Panc1 (cell line): ENCODE data around the gene MICALL2. TPM values are rescaled to one million over a fixed set of nuclear protein-coding genes. Genes with fewer than 3 reads are reported as not detected.

Source experiments
- ATAC-seq: fragments of 200-7000 bp; cut with Tn5 transposase; 2 replicates; pipeline ENCODE4 v1.9.1; 2020; ENCODE audit warnings: mild to moderate bottlenecking, moderate library complexity
- BruUV-seq: library from RNA; stranded (reverse); fragments of 400-500 nt; replicated peaks from 2 replicates; lab custom pipeline; 2021; lab: Mats Ljungman, UMichigan
- CTCF ChIA-PET: fragments of 300-600 bp; sonication (Branson Sonifier 250); formaldehyde crosslinking; loops from one replicate; lab custom pipeline; 2022; ENCODE audit warnings: antibody characterized with exemption; lab: Charles Lee
- POLR2A ChIA-PET: fragments of 300-600 bp; sonication (Branson Sonifier 250); formaldehyde crosslinking; loops from one replicate; lab custom pipeline; 2022; ENCODE audit warnings: antibody characterized with exemption; lab: Charles Lee
- DNase-seq: peaks from one replicate; pipeline ENCODE4 v3.0.0-alpha.2; 2010; ENCODE audit warnings: low read depth, low spot score
- H3K27ac ChIP-seq: 2 replicates; pipeline ENCODE4 v1.5.1; 2011; ENCODE audit warnings: mild to moderate bottlenecking, low read length, inconsistent platforms
- H3K27me3 ChIP-seq: fragments of 200-500 bp; sonication (Bioruptor generic); 2 replicates; pipeline ENCODE4 v1.6.0; 2014; ENCODE audit warnings: low read length, inconsistent platforms; ENCODE audit not compliant: control insufficient read depth, insufficient read depth
- H3K36me3 ChIP-seq: fragments of 200-500 bp; sonication (Bioruptor generic); 2 replicates; pipeline ENCODE4 v1.5.1; 2014; ENCODE audit warnings: inconsistent platforms, mild to moderate bottlenecking, low read length, moderate library complexity; ENCODE audit not compliant: control insufficient read depth, insufficient read depth
- H3K4me1 ChIP-seq: 2 replicates; pipeline ENCODE4 v1.5.1; 2011; ENCODE audit warnings: inconsistent platforms, mild to moderate bottlenecking, low read length, moderate library complexity; ENCODE audit not compliant: control insufficient read depth, insufficient read depth
- H3K4me3 ChIP-seq, 2 experiments: 2 replicates each; pipeline ENCODE4 v1.5.1; 2011 to 2012; ENCODE audit warnings: low read depth in 2 of 2, low read length in 2 of 2, mild to moderate bottlenecking in 2 of 2, inconsistent platforms in 1 of 2, moderate library complexity in 1 of 2
- H3K9me3 ChIP-seq: fragments of 200-500 bp; sonication (Bioruptor generic); 2 replicates; pipeline ENCODE4 v1.5.1; 2014; ENCODE audit warnings: low read depth, mild to moderate bottlenecking, inconsistent platforms, low read length, moderate library complexity; ENCODE audit not compliant: control insufficient read depth, insufficient read depth
- POLR2AphosphoS5 ChIP-seq: IDR thresholded peaks from 2 replicates; pipeline ENCODE4 v1.6.1; 2012; ENCODE audit warnings: mild to moderate bottlenecking, low read depth, low read length, moderate library complexity
- SIN3A ChIP-seq: IDR thresholded peaks from 2 replicates; pipeline ENCODE4 v1.6.1; 2012; ENCODE audit warnings: low read depth, mild to moderate bottlenecking, low read length, moderate library complexity, borderline replicate concordance; ENCODE audit not compliant: insufficient read depth
- TCF7L2 ChIP-seq: IDR thresholded peaks from 2 replicates; pipeline ENCODE4 v1.6.1; 2011; ENCODE audit warnings: mild to moderate bottlenecking, low read depth, low read length, inconsistent platforms
- in situ Hi-C: cut with HindIII; loops from 2 replicates; pipeline ENCODE4 v1.10.0; 2016; ENCODE audit warnings: low sequenced_read_pairs, low pct_unique_long_range_greater_than_20kb
- intact Hi-C: fragments of 100-400 bp; cut with micrococcal nuclease; formaldehyde crosslinking; loops from one replicate; pipeline ENCODE4 v1.10.0; 2022; ENCODE audit not compliant: unreplicated experiment
- total RNA-seq: library from RNA; stranded (reverse); gene quantifications from one replicate; pipeline ENCODE4 v1.2.1, GENCODE V29; 2021; ENCODE audit not compliant: unreplicated experiment
- TF ChIP-seq, protein P1 (sequence below): fragments of 450-650 bp; IDR thresholded peaks from 2 replicates; pipeline ENCODE4 v1.5.1; 2017; ENCODE audit warnings: mild to moderate bottlenecking
- TF ChIP-seq, protein P2 (sequence below), 2 experiments: IDR thresholded peaks; 2 replicates each; pipeline ENCODE4 v1.6.1; 2011 to 2012; ENCODE audit warnings: low read depth in 2 of 2, control low read depth in 1 of 2, low read length in 1 of 2, mild to moderate bottlenecking in 1 of 2, moderate library complexity in 1 of 2; ENCODE audit not compliant: insufficient read depth in 1 of 2

Gene MICALL2
- total RNA-seq, 1 experiment from 2014 or later: 144 TPM

DNA sequence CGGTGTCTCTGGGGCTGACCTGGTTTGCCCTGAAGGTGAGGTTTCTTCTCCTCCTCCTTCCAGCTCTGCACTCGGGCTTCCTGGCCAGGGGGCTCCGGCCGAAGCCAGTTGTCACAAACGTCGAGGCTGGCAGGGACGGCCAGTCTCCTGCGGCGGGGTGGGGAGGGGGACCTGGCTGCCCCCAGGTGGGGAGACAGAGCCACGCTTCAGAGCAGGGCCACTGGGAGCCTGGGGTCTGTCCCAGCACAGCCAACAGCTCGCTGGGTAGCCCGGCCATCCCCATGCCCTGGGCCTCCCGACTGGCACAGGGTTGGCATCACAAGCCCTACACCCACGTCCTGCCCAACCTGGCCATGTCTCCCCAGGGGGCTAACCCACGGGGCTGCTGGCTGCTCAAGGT is 20.4 kb downstream of the MICALL2 start:
- TF ChIP-seq, protein P1, sequence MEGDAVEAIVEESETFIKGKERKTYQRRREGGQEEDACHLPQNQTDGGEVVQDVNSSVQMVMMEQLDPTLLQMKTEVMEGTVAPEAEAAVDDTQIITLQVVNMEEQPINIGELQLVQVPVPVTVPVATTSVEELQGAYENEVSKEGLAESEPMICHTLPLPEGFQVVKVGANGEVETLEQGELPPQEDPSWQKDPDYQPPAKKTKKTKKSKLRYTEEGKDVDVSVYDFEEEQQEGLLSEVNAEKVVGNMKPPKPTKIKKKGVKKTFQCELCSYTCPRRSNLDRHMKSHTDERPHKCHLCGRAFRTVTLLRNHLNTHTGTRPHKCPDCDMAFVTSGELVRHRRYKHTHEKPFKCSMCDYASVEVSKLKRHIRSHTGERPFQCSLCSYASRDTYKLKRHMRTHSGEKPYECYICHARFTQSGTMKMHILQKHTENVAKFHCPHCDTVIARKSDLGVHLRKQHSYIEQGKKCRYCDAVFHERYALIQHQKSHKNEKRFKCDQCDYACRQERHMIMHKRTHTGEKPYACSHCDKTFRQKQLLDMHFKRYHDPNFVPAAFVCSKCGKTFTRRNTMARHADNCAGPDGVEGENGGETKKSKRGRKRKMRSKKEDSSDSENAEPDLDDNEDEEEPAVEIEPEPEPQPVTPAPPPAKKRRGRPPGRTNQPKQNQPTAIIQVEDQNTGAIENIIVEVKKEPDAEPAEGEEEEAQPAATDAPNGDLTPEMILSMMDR: no peak
- TF ChIP-seq TCF7L2: no peak
- TF ChIP-seq SIN3A: no peak
- TF ChIP-seq, protein P2, sequence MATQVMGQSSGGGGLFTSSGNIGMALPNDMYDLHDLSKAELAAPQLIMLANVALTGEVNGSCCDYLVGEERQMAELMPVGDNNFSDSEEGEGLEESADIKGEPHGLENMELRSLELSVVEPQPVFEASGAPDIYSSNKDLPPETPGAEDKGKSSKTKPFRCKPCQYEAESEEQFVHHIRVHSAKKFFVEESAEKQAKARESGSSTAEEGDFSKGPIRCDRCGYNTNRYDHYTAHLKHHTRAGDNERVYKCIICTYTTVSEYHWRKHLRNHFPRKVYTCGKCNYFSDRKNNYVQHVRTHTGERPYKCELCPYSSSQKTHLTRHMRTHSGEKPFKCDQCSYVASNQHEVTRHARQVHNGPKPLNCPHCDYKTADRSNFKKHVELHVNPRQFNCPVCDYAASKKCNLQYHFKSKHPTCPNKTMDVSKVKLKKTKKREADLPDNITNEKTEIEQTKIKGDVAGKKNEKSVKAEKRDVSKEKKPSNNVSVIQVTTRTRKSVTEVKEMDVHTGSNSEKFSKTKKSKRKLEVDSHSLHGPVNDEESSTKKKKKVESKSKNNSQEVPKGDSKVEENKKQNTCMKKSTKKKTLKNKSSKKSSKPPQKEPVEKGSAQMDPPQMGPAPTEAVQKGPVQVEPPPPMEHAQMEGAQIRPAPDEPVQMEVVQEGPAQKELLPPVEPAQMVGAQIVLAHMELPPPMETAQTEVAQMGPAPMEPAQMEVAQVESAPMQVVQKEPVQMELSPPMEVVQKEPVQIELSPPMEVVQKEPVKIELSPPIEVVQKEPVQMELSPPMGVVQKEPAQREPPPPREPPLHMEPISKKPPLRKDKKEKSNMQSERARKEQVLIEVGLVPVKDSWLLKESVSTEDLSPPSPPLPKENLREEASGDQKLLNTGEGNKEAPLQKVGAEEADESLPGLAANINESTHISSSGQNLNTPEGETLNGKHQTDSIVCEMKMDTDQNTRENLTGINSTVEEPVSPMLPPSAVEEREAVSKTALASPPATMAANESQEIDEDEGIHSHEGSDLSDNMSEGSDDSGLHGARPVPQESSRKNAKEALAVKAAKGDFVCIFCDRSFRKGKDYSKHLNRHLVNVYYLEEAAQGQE (IDR thresholded peaks at IDR 0.05; ENCODE audit: insufficient read depth in 1 of 2, low read depth in 2 of 2, low read length in 1 of 2): no peak
- TF ChIP-seq POLR2AphosphoS5: no peak
- CTCF ChIA-PET: no interaction called here
- H3K4me3 ChIP-seq: no peak overlapping the region
- H3K27me3 ChIP-seq: no peaks in the 10 kb centered on the region
- BruUV-seq: no TSS peak
- DNase-seq: no peak
- in situ Hi-C loops (no loop called here), intact Hi-C loops (no loop called here)
- ATAC-seq: no peak
- H3K9me3 ChIP-seq: no peaks in the 10 kb centered on the region
- H3K27ac ChIP-seq: no peak overlapping the region
- no peaks in the 10 kb centered on the region; the same call in none of the 2 replicates for H3K4me1 ChIP-seq
- H3K36me3 ChIP-seq: 0 out of 2 replicates have a peak, but pooled peaks cover 2% of the 10 kb centered on the region
- POLR2A ChIA-PET: interaction anchor here (0.6 kb wide), 1 partner anchor 273 kb away, joined by 3 read pairs; no protein-coding TSS in a partner anchor

DNA sequence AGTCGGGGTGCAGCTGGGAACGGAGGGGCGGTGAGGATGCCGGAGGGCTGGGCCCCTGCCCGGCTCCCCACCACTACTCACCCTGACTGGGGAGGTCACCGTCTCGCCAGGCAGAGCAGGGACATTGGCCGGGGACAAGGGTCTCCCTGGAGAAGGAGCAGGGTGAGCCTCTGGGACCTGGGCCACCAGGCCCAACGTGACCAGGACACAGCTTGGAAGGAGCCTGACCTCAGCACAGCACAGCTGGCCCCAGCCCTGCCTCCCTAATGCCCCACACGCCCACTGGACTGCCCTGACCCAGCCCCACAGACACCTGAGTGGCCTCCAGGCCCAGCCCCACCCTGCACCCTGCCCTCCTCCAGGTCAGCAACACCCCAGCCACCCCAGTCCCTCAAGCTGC is 21.1 kb downstream of the MICALL2 start:
- ATAC-seq (no peak), DNase-seq (no peak)
- intact Hi-C loops (no loop called here), in situ Hi-C loops (no loop called here)
- Histone ChIP-seq H3K27me3 (no peaks in the 10 kb centered on the region), H3K36me3 (0 out of 2 replicates have a peak, but pooled peaks cover 2% of the 10 kb centered on the region), H3K4me1 (peaks cover 4% of the 10 kb centered on the region), H3K9me3 (no peaks in the 10 kb centered on the region), H3K27ac (no peak overlapping the region), H3K4me3 (no peak overlapping the region)
- no peak for TF ChIP-seq TCF7L2
- POLR2A ChIA-PET: interaction anchor here (0.6 kb wide), 1 partner anchor 272 kb away, joined by 3 read pairs; no protein-coding TSS in a partner anchor
- BruUV-seq: no TSS peak
- CTCF ChIA-PET: no interaction called here

DNA sequence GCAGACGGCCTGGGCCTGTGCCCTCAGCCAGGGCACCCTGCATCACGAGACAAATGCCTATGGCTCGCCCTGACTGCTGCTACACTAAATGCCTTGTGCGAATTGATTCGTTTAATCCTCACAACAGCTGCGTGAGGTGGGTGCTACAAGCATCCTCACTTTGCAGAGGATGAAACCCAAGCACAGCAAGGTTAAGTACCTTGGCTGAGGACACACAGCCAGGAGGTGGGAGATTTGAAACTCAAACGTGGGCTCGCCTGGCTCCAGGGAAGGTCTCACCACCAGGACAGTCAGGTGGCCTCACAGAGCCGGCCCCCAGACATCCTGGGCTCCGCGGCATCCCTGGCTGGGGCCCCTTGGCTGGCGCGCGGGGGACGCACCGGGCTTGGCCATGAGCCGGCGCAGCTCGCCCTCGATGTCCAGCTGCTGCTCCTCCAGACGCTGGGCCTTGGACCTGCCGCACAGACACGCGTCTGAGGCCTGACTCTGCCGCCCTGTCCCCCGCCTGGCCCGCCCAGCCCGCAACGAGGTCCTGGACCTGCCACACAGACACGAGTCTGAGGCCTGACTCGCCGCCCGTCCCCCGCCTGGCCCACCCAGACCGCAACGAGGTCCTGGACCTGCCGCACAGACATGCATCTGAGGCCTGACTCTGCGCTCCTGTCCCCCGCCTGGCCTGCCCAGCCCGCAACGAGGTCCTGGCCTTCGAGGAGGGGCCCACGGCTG is 22.0 kb downstream of the MICALL2 start:
- 0 out of 2 replicates have a peak, but pooled peaks cover 2% of the 10 kb centered on the region for H3K36me3 ChIP-seq
- in situ Hi-C loops: no loop called here
- ChIA-PET POLR2A (no interaction called here), CTCF (no interaction called here)
- no peaks in the 10 kb centered on the region for H3K27me3 ChIP-seq
- no TSS peak for BruUV-seq
- H3K27ac ChIP-seq: no peak overlapping the region
- no peaks in the 10 kb centered on the region for H3K9me3 ChIP-seq
- peaks cover 10% of the 10 kb centered on the region for H3K4me1 ChIP-seq
- intact Hi-C loops: no loop called here
- TF ChIP-seq POLR2AphosphoS5: no peak
- TF ChIP-seq, protein P1: no peak
- TF ChIP-seq SIN3A: no peak
- no peak for TF ChIP-seq TCF7L2
- TF ChIP-seq, protein P2 (IDR thresholded peaks at IDR 0.05; ENCODE audit: insufficient read depth in 1 of 2, low read depth in 2 of 2, low read length in 1 of 2): no peak
- ATAC-seq (no peak), DNase-seq (no peak)
- no peak overlapping the region for H3K4me3 ChIP-seq
